GM18951 (cell line): ENCODE data around the gene DGKB.
"Not testable (repeated sequence)": the region's sequence is repeated elsewhere in the genome, so short reads cannot be mapped to it uniquely, and the experiment has no call there.

Source experiments
- POLR2A ChIP-seq: IDR thresholded peaks from 4 replicates; pipeline ENCODE4 v1.6.1; 2011; ENCODE audit warnings: mild to moderate bottlenecking; ENCODE audit not compliant: insufficient read length, insufficient read depth; ENCODE audit errors: extremely low read depth
- in situ Hi-C: fragments of 300-500 bp; cut with MboI; formaldehyde crosslinking; loops from one replicate; pipeline ENCODE4 v1.12.0; 2022; ENCODE audit warnings: low sequenced_read_pairs, mixed read lengths, inconsistent platforms; ENCODE audit not compliant: unreplicated experiment

DGKB gene

GRCh38 chr7:14322724-14323123, 579.8 kb downstream of the DGKB start:
- in situ Hi-C loops = no loop called here
- TF ChIP-seq POLR2A = no peak

- no peak for TF ChIP-seq POLR2A
Measured at GRCh38 chr7:14321947-14322346, 580.6 kb downstream of the DGKB start.

GRCh38 chr7:14309432-14309831, 593.1 kb downstream of the DGKB start:
- TF ChIP-seq POLR2A = no peak
- in situ Hi-C loops = no loop called here

More at GRCh38 chr7:14321947-14322346, 580.6 kb downstream of the DGKB start:
- in situ Hi-C loops = no loop called here

- no peak for TF ChIP-seq POLR2A
- in situ Hi-C loops = no loop called here
Measured at GRCh38 chr7:14305233-14305866, 597.2 kb downstream of the DGKB start.

- in situ Hi-C loops = no loop called here
- TF ChIP-seq POLR2A = no peak
Measured at GRCh38 chr7:14303536-14303935, 599.0 kb downstream of the DGKB start.

- no peak for TF ChIP-seq POLR2A
- in situ Hi-C loops = no loop called here
Measured at GRCh38 chr7:14294637-14295036, 607.9 kb downstream of the DGKB start.

GRCh38 chr7:14293434-14293833, 609.1 kb downstream of the DGKB start:
- in situ Hi-C loops = no loop called here
- TF ChIP-seq POLR2A = no peak

- in situ Hi-C loops = no loop called here
- TF ChIP-seq POLR2A = no peak
Measured at GRCh38 chr7:14292737-14293136, 609.8 kb downstream of the DGKB start.

GRCh38 chr7:14289957-14290356, 612.6 kb downstream of the DGKB start:
- in situ Hi-C loops = no loop called here

GRCh38 chr7:14288701-14289100, 613.9 kb downstream of the DGKB start:
- TF ChIP-seq POLR2A = no peak

More at GRCh38 chr7:14289957-14290356, 612.6 kb downstream of the DGKB start:
- TF ChIP-seq POLR2A = no peak

GRCh38 chr7:14287398-14287797, 615.2 kb downstream of the DGKB start:
- in situ Hi-C loops = no loop called here
- TF ChIP-seq POLR2A = no peak

More at GRCh38 chr7:14288701-14289100, 613.9 kb downstream of the DGKB start:
- in situ Hi-C loops = no loop called here

- TF ChIP-seq POLR2A = no peak
Measured at GRCh38 chr7:14286036-14286435, 616.5 kb downstream of the DGKB start.

GRCh38 chr7:14279065-14279871, 623.3 kb downstream of the DGKB start:
- in situ Hi-C loops = not testable (repeated sequence)

More at GRCh38 chr7:14286036-14286435, 616.5 kb downstream of the DGKB start:
- in situ Hi-C loops = no loop called here

GRCh38 chr7:14275356-14275755, 627.2 kb downstream of the DGKB start:
- no peak for TF ChIP-seq POLR2A
- in situ Hi-C loops = no loop called here
